Fibroblast of pulmonary artery (primary cell): ENCODE data around the gene TUSC7.

ENCODE experiments used
- DNase-seq: peaks from one replicate; pipeline ENCODE4 v3.0.0-alpha.2; 2010; ENCODE audit warnings: low read depth
- H3K4me3 ChIP-seq: replicated peaks from 2 replicates; pipeline ENCODE4 v1.5.1; 2011; ENCODE audit warnings: low read depth, mild to moderate bottlenecking, control low read depth, low read length, moderate library complexity
- CTCF ChIP-seq: IDR thresholded peaks from 2 replicates; pipeline ENCODE4 v1.5.1; 2011; ENCODE audit warnings: mild to moderate bottlenecking, control low read depth, low read length, inconsistent platforms; ENCODE audit errors: missing control alignments

Gene TUSC7

GRCh38 chr3:116709479-116709878 is at the start of gene TUSC7:
TUSC7 (plus strand) TSS chr3:116709779.
- no peak for DNase-seq
- TF ChIP-seq CTCF, result no peak
- no peak within 1 kb of the TSS for H3K4me3 ChIP-seq

DNA sequence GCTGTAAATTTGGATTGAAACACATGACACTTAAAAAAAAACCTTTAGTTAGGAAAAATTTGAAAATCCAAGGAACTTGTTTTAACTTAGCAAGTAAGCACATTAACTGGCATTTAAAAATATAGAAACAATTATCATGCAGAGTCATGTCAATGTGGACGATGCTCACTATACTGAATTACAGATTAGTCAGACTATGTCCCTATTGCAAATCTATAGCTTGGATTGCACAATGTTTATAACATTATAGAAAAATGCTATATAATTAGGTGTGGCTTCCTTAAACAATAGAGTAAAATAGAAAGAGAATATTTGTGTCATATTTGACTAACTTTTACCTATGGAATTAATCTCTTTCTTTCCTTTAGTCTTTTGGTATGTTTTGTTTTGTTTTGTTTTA is 48.4 kb upstream of the TUSC7 start:
- DNase-seq, result no peak
- no peak for TF ChIP-seq CTCF
- H3K4me3 ChIP-seq, result no peak overlapping the region

- DNase-seq, result no peak
- H3K4me3 ChIP-seq, result no peak overlapping the region
- no peak for TF ChIP-seq CTCF
Measured at GRCh38 chr3:116663161-116664110, 46.1 kb upstream of the TUSC7 start.

GRCh38 chr3:116667324-116667723 is 42.3 kb upstream of the TUSC7 start:
- no peak for DNase-seq
- no peak overlapping the region for H3K4me3 ChIP-seq
- no peak for TF ChIP-seq CTCF

DNA sequence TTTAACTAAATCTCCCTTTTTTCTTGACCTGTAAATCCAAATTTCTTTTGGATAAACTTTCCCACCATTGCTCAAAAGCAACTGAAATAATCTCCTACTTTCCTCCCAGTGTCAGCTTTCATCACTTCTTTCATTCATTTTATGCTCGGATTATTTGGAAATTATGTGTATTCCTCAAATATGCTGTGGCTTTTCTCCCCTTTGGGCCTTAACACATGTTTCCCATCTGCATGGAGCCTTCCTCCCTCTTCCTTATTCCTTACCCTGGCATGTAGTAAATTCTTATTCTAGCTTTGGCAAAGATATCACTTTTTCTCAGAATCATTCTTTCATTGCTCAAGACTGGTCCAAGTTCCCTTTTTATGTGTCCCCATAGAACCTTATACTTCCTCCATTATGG is 41.8 kb upstream of the TUSC7 start:
- no peak for TF ChIP-seq CTCF
- no peak for DNase-seq
- H3K4me3 ChIP-seq, result no peak overlapping the region

- no peak overlapping the region for H3K4me3 ChIP-seq
- no peak for DNase-seq
- no peak for TF ChIP-seq CTCF
Measured at GRCh38 chr3:116669576-116669975, 40.0 kb upstream of the TUSC7 start.

GRCh38 chr3:116671151-116671550 is 38.4 kb upstream of the TUSC7 start:
- H3K4me3 ChIP-seq, result no peak overlapping the region
- no peak for TF ChIP-seq CTCF
- no peak for DNase-seq
